Tongue (tissue), 3 donors: Measurements from ENCODE around the gene MYO10. TPM values are rescaled to one million over a fixed set of nuclear protein-coding genes. Genes with fewer than 3 reads are reported as not detected.
A peak's percentile ranks its signal among the peaks of the same experiment; 100 is the strongest.

Experiments
- DNase-seq: peaks from one replicate; pipeline ENCODE4 v3.0.0-alpha.2; 2015
- small RNA-seq: library from RNA; depleted of rRNA; stranded (forward); fragments of <200 nt; gene quantifications from one replicate; pipeline ENCODE3, GENCODE V24; 2014; ENCODE audit warnings: low replicate concordance
- total RNA-seq: library from RNA; depleted of rRNA; stranded (reverse); fragments of >200 nt; gene quantifications from one replicate; pipeline ENCODE4 v1.2.3, GENCODE V29; 2014

The MYO10 gene
- total RNA-seq, 1 donor from 2014 or later, result 27.1 TPM

- DNase-seq, result no peak
These were observed 318.7 kb downstream of the MYO10 start for GRCh38 chr5:16617274-16617968.

GRCh38 chr5:16616536-16617273 is 319.4 kb downstream of the MYO10 start, which contains the start of gene RETREG1:
Gene RETREG1 (minus strand): TSS chr5:16616997. CDS start chr5:16616971, 26 bp downstream.
- DNase-seq, result peak; percentile 68

- no peak for DNase-seq
These were observed 320.1 kb downstream of the MYO10 start for GRCh38 chr5:16615741-16616535.

- no peak for DNase-seq
These were observed 324.1 kb downstream of the MYO10 start for GRCh38 chr5:16612007-16612406.

Small RNAs within 50 kb of the gene (small RNA-seq; reads per million reads assigned to genes)
- gene RF00019, result not detected
- gene RNA5SP179, result not detected
- gene RNU6-660P, result not detected
